ENCODE data around the gene EFHC1. TPM values are rescaled to one million over a fixed set of nuclear protein-coding genes. Genes with fewer than 3 reads are reported as not detected.

Gene EFHC1
- total RNA-seq, 4 donors from 2014 or later: 30.6 to 45.6 (median 37.7) TPM

DNA sequence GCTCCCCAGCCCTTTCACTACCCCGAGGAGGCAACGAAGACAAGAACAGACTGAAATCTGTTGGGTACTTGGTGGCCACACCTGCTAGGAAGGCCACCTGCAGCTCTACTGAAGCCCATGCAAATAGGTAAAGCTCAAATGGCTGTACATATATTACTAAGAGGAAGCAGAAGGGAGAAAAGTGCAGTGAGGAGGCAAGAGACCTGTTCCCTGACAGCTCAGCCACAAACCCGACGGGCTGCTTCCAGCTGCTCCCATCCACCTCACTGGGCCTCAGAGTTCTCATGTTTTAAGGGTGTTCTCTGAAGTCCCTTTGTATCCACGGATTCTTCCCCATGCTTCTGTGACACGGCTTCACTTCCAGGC is 132.1 kb downstream of the EFHC1 start:
- Histone ChIP-seq H3K9me3 (no peaks in the 10 kb centered on the region), H3K27ac (peak overlapping the region in 3 of 4 donors; percentile 36 to 77 (median 51)), H3K36me3 (no peaks in the 10 kb centered on the region), H3K4me3 (peak overlapping the region in 1 of 4 donors; percentile 14), H3K27me3 (no peaks in the 10 kb centered on the region), H3K4me1 (peaks cover 0 to 86% (median 24%) of the 10 kb centered on the region in 4 donors)
- DNase-seq (ENCODE audit: low spot score in 2 of 2): no peak
- TF ChIP-seq POLR2A (IDR thresholded peaks at IDR 0.05) (no peak), EP300 (IDR thresholded peaks at IDR 0.05) (no peak), CTCF (IDR thresholded peaks at IDR 0.05) (no peak)
- 18 to 23% methylated on average over 6 of the region's 6 CpGs for WGBS, 2 donors

- DNase-seq (ENCODE audit: low spot score in 2 of 2): no peak
- H3K27ac ChIP-seq: peak overlapping the region in 2 of 4 donors; percentile 51 to 77
- H3K27me3 ChIP-seq: no peaks in the 10 kb centered on the region
- no peaks in the 10 kb centered on the region for H3K9me3 ChIP-seq
- H3K36me3 ChIP-seq: no peaks in the 10 kb centered on the region
- WGBS, 2 donors: 95 to 100% methylated on average over 1 of the region's 1 CpG
- TF ChIP-seq POLR2A (IDR thresholded peaks at IDR 0.05) (no peak), CTCF (IDR thresholded peaks at IDR 0.05) (no peak)
- H3K4me1 ChIP-seq: peaks cover 0 to 86% (median 25%) of the 10 kb centered on the region in 4 donors
- H3K4me3 ChIP-seq: no peak overlapping the region
Observed at GRCh38 chr6:52553158-52553557, 133.0 kb downstream of the EFHC1 start.

DNA sequence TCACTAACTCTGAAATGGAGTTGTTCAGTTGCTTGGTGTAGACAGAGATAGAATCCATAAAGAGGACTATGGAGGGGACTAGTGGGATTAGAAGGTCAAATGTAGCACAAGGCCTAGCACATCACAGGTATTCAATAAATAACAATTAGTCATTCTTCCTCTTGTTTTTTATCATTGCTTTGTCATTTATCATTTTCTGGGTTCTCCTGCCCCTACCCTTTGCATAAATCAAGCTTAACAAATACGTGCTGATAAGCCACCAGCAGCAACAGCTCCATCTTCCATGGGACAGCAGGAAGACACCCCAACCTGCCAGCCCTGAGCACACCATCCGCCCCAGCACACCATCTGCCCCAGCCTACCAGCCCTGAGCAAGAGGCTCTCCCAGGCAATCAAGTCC is 133.6 kb downstream of the EFHC1 start:
- Histone ChIP-seq H3K27ac (peak overlapping the region in 1 of 4 donors; percentile 77), H3K36me3 (no peaks in the 10 kb centered on the region), H3K9me3 (no peaks in the 10 kb centered on the region), H3K4me1 (peaks cover 0 to 86% (median 25%) of the 10 kb centered on the region in 4 donors), H3K27me3 (no peaks in the 10 kb centered on the region), H3K4me3 (no peak overlapping the region)
- DNase-seq (ENCODE audit: low spot score in 2 of 2): no peak
- no peak for TF ChIP-seq CTCF (IDR thresholded peaks at IDR 0.05)
- TF ChIP-seq EP300 (IDR thresholded peaks at IDR 0.05): no peak
- TF ChIP-seq POLR2A (IDR thresholded peaks at IDR 0.05): no peak
- 92 to 98% methylated on average over 2 of the region's 2 CpGs for WGBS, 2 donors

GRCh38 chr6:52554684-52555280 is 134.6 kb downstream of the EFHC1 start:
- Histone ChIP-seq H3K4me1 (peaks cover 0 to 81% (median 24%) of the 10 kb centered on the region in 4 donors), H3K27me3 (no peaks in the 10 kb centered on the region), H3K27ac (no peak overlapping the region), H3K9me3 (no peaks in the 10 kb centered on the region), H3K36me3 (no peaks in the 10 kb centered on the region), H3K4me3 (no peak overlapping the region)
- no peak for TF ChIP-seq CTCF (IDR thresholded peaks at IDR 0.05)
- TF ChIP-seq POLR2A (IDR thresholded peaks at IDR 0.05): no peak
- no peak for TF ChIP-seq EP300 (IDR thresholded peaks at IDR 0.05)
- WGBS, 2 donors: 92 to 94% methylated on average over 6 of the region's 6 CpGs
- no peak for DNase-seq (ENCODE audit: low spot score in 2 of 2)

- Histone ChIP-seq H3K27me3 (no peaks in the 10 kb centered on the region), H3K4me3 (no peak overlapping the region), H3K36me3 (no peaks in the 10 kb centered on the region), H3K27ac (peak overlapping the region in 1 of 4 donors; percentile 14), H3K4me1 (peaks cover 0 to 77% (median 21%) of the 10 kb centered on the region in 4 donors), H3K9me3 (no peaks in the 10 kb centered on the region)
- DNase-seq (ENCODE audit: low spot score in 2 of 2): no peak
- TF ChIP-seq POLR2A (IDR thresholded peaks at IDR 0.05) (no peak), CTCF (IDR thresholded peaks at IDR 0.05) (no peak)
- WGBS, 2 donors: 37 to 39% methylated on average over 5 of the region's 5 CpGs
Observed at GRCh38 chr6:52555518-52556233, 135.5 kb downstream of the EFHC1 start.
